ENCODE data around the gene ALDH8A1.

ALDH8A1 gene

DNA sequence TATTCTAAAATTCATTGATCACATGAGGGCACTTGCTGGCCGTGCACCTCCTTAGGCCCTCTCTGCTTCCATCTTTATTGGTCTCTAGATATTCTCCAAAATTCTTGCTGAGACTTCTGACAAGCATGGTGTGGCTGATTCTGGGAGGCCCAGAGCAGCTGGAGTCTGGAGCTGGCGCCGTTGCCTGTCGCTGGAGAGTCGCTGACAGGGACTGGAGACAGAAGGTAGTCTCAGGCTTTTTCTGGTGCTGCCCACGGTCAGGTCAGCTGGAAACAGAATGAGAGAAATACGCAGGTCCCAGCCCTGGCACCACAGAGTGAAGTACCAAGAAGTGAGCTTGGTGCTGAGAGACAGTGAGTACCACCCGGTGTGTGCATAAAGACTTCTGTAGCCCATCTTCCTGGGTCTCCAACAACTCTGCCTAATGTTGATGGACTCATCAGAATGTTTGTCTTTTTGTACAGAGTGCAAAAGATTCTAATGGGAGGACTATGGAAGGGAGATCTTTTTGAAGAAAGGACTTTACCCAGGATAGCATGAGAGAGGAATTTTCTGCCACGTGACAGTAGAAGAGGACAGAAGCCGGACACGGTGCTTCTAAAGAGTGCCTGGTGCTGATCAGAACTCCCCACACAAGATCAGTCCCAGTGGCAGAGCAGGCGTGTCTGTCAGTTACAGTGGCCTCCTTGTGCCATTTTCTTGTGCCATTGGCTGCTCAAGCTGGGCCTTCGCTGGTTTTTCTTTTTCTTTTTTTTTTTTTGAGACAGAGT is 1.8 kb upstream of the ALDH8A1 start:
- no peak for DNase-seq (ENCODE audit: low read depth)

- DNase-seq (ENCODE audit: low read depth): no peak
These were observed 581 bp upstream of the ALDH8A1 start for GRCh38 chr6:134950482-134950881.

GRCh38 chr6:134948691-134949090 is 1.2 kb downstream of the ALDH8A1 start:
- no peak for DNase-seq (ENCODE audit: low read depth)

- no peak for DNase-seq (ENCODE audit: low read depth)
These were observed 1.8 kb downstream of the ALDH8A1 start for GRCh38 chr6:134948142-134948541.

DNA sequence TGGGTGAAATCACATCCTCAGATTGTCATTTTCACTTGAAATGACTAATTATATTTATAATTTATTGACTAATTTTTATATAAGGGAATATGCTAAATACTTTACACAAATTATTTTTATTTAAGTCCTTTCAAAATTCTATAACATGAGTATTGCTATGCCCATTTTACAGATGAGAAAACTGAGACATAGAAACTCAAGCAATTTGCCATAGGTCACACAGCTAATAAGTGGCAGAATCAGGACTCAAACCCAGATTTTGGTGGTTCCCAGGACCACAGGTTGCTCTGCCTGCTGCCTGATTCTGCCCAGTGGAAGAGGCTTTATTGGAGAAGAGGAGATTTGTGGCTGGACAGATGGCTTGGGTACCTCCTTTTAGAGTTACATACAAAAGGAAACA is 4.9 kb downstream of the ALDH8A1 start:
- DNase-seq (ENCODE audit: low read depth): no peak

GRCh38 chr6:134943522-134944111 is 6.3 kb downstream of the ALDH8A1 start:
- no peak for DNase-seq (ENCODE audit: low read depth)

GRCh38 chr6:134938896-134939295 is 11.0 kb downstream of the ALDH8A1 start:
- DNase-seq (ENCODE audit: low read depth): no peak

DNA sequence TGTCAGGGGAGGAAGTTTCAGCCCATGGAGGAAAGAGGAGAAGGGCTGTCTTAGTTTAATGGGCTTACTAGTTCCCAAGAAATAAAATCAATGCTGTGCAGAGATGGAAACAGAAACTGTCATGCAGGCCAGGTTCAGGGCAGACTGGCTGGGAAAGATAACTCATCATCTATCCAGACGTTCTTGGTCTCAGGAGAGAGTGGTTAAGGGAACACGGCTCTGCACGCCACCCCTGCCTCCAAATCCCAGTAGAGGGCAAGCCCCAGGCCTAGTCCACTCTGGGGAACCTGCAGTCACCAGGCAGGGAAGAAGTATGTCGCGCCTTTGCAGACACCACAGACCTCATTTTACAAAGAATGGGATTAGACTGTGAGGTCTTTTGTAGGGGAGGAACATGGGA is 12.5 kb downstream of the ALDH8A1 start:
- no peak for DNase-seq (ENCODE audit: low read depth)

- peak; percentile 28 for DNase-seq (ENCODE audit: low read depth)
These were observed 13.0 kb downstream of the ALDH8A1 start for GRCh38 chr6:134936931-134937330.

DNA sequence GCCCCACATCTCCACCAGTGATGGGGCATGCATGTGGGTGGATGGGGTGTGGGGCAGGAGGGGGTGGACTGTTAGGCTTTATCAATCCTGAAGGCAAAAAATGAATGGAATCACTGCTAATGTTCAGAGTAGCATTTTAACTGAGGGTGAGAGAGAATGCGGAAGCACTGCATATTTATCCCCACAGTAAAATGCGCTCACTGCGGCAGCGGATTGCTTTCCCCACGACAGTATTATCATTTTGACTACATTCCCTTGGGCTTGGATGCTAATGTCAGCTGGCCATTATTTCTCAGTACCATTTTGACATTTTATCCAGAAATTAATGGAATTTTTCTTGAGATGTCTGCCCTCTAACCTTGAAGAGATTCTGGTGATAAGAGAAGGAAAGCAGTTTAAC is 13.4 kb downstream of the ALDH8A1 start:
- DNase-seq (ENCODE audit: low read depth): no peak

GRCh38 chr6:134934793-134935485 is 15.0 kb downstream of the ALDH8A1 start:
- no peak for DNase-seq (ENCODE audit: low read depth)

DNA sequence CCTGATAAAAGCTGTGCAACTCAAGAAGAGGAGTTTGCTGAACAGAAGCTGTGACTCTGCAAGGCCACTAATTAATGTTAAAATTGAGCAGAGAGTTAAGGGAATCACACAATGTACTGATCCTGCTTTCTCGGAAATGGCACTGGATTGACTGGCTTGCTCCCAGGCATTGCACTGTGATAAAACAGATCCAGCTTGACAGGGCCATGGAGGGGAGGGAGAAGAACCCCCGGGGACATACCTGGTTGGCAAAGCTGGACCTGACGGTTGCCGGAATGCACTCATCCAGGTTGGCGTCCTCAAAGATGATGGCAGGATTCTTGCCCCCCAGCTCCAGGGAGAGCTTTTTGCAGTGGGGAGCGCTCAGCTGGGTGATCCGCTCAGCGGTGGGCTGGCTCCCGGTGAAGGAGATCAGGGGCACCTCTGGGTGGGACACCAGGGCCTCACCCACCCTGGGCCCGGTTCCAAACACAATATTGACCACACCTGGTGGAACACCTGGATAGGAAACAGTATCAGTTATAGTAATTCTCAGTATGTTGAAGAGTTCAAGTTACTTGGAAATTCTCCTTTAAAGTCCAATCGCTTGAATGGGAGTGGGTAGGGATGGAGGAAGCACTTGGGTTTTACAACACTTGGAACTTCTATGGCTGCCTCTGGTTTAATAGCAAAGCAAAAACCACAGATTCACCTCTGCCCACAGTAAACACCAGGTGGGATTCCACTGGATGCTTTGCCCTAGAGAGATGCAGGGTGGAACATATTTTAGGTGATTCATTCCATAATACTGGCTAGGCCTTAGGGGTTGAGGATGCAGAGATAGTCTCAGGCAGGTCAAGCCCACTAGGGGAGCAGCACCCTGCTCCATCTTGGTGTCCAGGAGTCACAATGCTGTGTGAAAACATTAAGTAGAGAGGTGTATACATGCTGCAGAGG is 17.1 kb downstream of the ALDH8A1 start:
- no peak for DNase-seq (ENCODE audit: low read depth)

DNA sequence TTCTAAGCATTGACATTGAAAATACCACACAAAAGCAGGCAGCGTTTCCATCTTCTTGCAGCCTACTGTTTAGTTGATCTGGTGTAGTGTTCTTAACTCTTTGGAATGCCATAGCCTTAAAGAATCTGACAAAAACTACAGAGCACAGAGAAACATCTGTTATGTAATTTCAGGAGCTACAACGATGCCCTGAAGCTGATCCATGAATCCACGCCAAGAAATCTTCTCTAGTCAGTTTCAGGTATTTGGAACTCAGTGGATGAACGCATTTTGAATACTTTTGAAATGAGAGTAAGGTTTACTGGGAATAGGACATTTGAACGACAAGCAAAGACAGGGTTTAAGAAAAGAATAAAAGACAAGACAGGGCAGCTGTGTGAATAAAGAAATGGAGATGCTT is 17.8 kb downstream of the ALDH8A1 start:
- no peak for DNase-seq (ENCODE audit: low read depth)

- DNase-seq (ENCODE audit: low read depth): no peak
These were observed 19.4 kb downstream of the ALDH8A1 start for GRCh38 chr6:134930463-134930862.

GRCh38 chr6:134928151-134928900 is 21.6 kb downstream of the ALDH8A1 start:
- DNase-seq (ENCODE audit: low read depth): no peak

DNA sequence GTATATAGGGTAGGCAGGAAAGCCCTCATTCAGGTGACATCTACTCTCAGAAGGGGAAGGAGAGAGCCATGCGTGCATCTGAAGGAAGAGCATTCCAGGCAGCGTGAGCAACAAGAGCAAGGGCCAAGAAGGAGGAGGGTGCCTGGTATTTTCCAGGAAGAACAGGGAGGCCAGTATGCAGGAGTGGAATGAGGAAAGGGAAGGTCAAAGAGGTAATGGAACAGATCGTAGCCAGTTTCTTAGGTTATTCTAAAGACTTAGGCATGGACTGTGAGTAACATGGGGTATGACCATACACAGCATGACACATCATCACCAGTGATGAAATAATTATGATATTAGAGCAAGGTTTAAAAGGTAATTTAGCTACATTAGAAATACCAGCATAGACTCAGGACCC is 24.1 kb downstream of the ALDH8A1 start:
- DNase-seq (ENCODE audit: low read depth): no peak

DNA sequence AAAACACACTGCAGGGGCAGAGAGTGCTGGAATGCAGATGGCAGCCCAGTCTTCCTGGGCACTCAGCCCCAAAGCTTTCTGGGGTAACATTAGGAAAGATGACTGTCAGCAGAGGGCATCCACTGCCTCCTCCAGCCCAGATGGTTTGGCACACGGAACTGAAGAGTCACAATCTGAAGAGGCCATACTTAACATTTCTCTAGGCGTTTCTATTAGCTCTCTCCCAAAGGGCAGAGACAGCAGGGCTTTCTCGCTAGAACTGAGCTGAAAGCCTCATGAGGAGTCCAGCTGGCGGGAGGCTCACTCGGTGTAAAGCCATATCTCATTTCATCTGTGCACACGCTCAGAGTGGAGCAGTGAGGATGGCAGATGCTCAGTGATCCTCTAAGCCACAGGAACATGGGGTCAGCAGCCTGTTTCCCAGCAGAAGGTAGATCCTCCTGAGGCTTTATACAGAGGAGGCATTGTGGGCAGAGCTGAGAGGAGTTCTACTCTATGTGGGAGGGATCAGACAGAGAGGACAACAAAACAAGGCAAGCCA is 28.1 kb downstream of the ALDH8A1 start:
- DNase-seq (ENCODE audit: low read depth): no peak

DNA sequence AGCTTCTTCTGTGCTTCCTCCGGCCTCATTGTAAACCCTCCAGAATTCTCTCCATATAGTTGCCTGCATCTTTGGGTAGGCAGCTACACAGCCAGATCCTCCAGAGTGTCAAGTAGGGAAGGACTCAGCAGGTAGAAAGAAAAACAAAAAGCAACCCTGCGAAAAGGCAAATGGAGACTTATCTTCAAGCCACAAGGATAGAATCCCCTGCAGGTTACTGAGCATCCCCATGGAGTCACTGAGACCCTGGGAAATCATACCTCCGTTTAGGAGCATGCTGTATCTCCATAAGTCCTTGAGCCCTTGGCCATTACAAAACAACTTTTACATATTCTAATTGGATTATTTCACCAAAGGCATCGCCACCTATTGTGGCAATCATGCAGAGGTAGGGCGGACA is 28.6 kb downstream of the ALDH8A1 start:
- DNase-seq (ENCODE audit: low read depth): no peak

- DNase-seq (ENCODE audit: low read depth): no peak
These were observed 29.5 kb downstream of the ALDH8A1 start for GRCh38 chr6:134920422-134920821.

DNA sequence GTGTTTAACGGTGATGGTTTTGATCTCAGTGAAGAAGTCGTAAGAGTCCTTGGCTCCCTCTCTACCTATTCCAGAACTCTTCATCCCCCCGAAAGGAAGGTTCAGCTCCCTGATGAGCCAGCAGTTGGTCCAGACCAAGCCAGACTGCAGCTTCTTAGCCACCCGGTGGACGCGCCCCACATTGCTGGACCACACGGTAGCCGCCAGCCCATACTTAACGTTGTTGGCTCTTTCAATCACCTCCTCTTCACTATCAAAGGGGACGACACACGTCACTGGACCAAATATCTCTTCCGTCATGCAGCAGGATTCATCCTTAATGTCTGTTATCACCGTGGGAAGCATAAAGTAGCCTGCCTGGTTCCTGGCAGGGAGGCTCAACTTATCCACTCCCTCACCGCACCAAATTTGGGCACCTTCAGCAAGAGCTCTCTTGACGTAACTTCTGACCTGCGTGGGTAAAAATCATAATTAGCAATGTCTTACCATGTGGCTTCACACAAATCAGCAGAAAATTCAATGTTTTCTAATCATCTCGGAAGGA is 31.4 kb downstream of the ALDH8A1 start:
- DNase-seq (ENCODE audit: low read depth): no peak

- peak; percentile 63 for DNase-seq (ENCODE audit: low read depth)
These were observed 38.4 kb downstream of the ALDH8A1 start for GRCh38 chr6:134911547-134911946.

Measured in non-pigmented ciliary epithelial cell (primary cell).